ENCODE results near the gene NUTF2. TPM values are rescaled to one million over a fixed set of nuclear protein-coding genes. Genes with fewer than 3 reads are reported as not detected.

NUTF2 gene
- total and polyA plus RNA-seq, 4 donors, result 49.7 to 164 (median 101) TPM

DNA sequence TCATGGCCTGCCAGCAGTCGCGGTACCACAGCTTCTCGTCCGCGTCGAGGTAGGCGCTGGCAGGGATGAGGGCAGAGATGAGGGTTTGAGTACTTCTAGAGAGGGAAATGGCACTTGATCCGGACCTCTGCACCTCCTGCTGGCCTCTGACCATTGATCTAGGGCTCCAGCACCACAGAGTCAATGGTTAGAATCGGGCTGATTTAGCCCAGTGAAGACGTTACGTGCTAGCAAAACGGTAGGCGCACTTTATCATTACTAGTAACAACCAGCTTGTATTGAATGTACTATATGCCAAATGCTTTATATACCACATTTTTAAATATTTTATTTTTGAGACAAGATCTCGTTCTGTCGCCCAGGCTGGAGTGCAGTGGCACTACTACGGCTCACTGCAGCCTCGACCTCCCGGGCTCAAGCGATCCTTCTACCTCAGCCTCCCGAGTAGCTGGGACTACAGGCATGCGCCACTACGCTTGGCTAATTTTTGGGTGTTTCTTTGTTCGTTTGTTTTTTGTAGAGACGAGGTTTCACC, 39.5 kb upstream of the NUTF2 start:
- no peaks in the 10 kb centered on the region for H3K27me3 ChIP-seq (ENCODE audit: control insufficient read depth in 3 of 3, insufficient read depth in 3 of 3, low read length in 2 of 3)
- H3K9me3 ChIP-seq (ENCODE audit: control insufficient read depth in 4 of 4, insufficient read depth in 3 of 4, low read length in 3 of 4), result no peaks in the 10 kb centered on the region
- H3K27ac ChIP-seq (ENCODE audit: low read depth in 1 of 2, low read length in 1 of 2), result peak overlapping the region; percentile 83 to 84
- peak overlapping the region in 1 of 2 donors; percentile 77 for H3K9ac ChIP-seq (ENCODE audit: insufficient read depth in 1 of 2, low read length in 2 of 2)
- H3K4me3 ChIP-seq, result peak overlapping the region; percentile 60
- H3K36me3 ChIP-seq (ENCODE audit: control insufficient read depth in 4 of 4, insufficient read depth in 4 of 4, low read length in 4 of 4), result peaks cover 0 to 5% (median 0%) of the 10 kb centered on the region in 4 donors
- TF ChIP-seq, protein P1, sequence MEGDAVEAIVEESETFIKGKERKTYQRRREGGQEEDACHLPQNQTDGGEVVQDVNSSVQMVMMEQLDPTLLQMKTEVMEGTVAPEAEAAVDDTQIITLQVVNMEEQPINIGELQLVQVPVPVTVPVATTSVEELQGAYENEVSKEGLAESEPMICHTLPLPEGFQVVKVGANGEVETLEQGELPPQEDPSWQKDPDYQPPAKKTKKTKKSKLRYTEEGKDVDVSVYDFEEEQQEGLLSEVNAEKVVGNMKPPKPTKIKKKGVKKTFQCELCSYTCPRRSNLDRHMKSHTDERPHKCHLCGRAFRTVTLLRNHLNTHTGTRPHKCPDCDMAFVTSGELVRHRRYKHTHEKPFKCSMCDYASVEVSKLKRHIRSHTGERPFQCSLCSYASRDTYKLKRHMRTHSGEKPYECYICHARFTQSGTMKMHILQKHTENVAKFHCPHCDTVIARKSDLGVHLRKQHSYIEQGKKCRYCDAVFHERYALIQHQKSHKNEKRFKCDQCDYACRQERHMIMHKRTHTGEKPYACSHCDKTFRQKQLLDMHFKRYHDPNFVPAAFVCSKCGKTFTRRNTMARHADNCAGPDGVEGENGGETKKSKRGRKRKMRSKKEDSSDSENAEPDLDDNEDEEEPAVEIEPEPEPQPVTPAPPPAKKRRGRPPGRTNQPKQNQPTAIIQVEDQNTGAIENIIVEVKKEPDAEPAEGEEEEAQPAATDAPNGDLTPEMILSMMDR (IDR thresholded peaks at IDR 0.05; ENCODE audit: control extremely low read depth, extremely low read depth), result no peak
- ATAC-seq (ENCODE audit: insufficient read depth, low FRiP score), result no peak
- no peak for DNase-seq
- WGBS, 2 donors, result 33 to 34% methylated on average over 24 of the region's 24 CpGs
- H3K4me1 ChIP-seq (ENCODE audit: control insufficient read depth in 5 of 5, insufficient read depth in 5 of 5, low read length in 5 of 5), result peaks cover 6 to 16% (median 9%) of the 10 kb centered on the region in 5 donors

DNA sequence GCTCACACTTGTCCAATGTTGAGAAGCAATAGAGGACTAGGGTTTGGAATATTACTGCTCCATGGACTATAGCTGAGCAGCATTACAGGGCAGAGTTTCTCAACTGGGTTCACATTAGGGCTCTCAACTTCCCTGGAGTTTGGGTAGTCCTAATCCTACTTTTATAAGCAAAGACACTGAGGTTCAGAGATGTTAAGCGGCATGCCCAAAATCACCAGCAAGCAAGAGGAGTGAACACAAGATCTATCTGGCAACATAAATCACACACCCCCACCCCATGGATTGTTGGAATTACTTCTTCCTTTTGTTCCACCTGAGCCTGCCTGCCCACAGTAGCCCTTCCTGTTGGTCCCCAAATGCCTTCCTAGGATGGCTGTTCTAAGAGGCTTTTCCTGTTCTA, 34.8 kb upstream of the NUTF2 start:
- H3K9ac ChIP-seq (ENCODE audit: insufficient read depth in 1 of 2, low read length in 2 of 2), result no peak overlapping the region
- peaks cover 0 to 5% (median 2%) of the 10 kb centered on the region in 5 donors for H3K4me1 ChIP-seq (ENCODE audit: control insufficient read depth in 5 of 5, insufficient read depth in 5 of 5, low read length in 5 of 5)
- H3K4me3 ChIP-seq, result no peak overlapping the region
- no peaks in the 10 kb centered on the region for H3K9me3 ChIP-seq (ENCODE audit: control insufficient read depth in 4 of 4, insufficient read depth in 3 of 4, low read length in 3 of 4)
- no peak for DNase-seq
- H3K36me3 ChIP-seq (ENCODE audit: control insufficient read depth in 4 of 4, insufficient read depth in 4 of 4, low read length in 4 of 4), result no peaks in the 10 kb centered on the region
- H3K27ac ChIP-seq (ENCODE audit: low read depth in 1 of 2, low read length in 1 of 2), result no peak overlapping the region
- WGBS, 2 donors, result 97 to 100% methylated on average over 1 of the region's 1 CpG
- no peaks in the 10 kb centered on the region for H3K27me3 ChIP-seq (ENCODE audit: control insufficient read depth in 3 of 3, insufficient read depth in 3 of 3, low read length in 2 of 3)
- TF ChIP-seq, protein P1 (IDR thresholded peaks at IDR 0.05; ENCODE audit: control extremely low read depth, extremely low read depth), result no peak
- no peak for ATAC-seq (ENCODE audit: insufficient read depth, low FRiP score)

GRCh38 chr16:67814567-67814966, 32.2 kb upstream of the NUTF2 start:
- no peak for DNase-seq
- no peaks in the 10 kb centered on the region for H3K4me1 ChIP-seq (ENCODE audit: control insufficient read depth in 5 of 5, insufficient read depth in 5 of 5, low read length in 5 of 5)
- no peaks in the 10 kb centered on the region for H3K27me3 ChIP-seq (ENCODE audit: control insufficient read depth in 3 of 3, insufficient read depth in 3 of 3, low read length in 2 of 3)
- H3K9me3 ChIP-seq (ENCODE audit: control insufficient read depth in 4 of 4, insufficient read depth in 3 of 4, low read length in 3 of 4), result no peaks in the 10 kb centered on the region
- whole genome bisulfite sequencing, 2 donors, result 90 to 93% methylated on average over 8 of the region's 8 CpGs
- no peak overlapping the region for H3K9ac ChIP-seq (ENCODE audit: insufficient read depth in 1 of 2, low read length in 2 of 2)
- TF ChIP-seq, protein P1 (IDR thresholded peaks at IDR 0.05; ENCODE audit: control extremely low read depth, extremely low read depth), result no peak
- no peak overlapping the region for H3K4me3 ChIP-seq
- no peak overlapping the region for H3K27ac ChIP-seq (ENCODE audit: low read depth in 1 of 2, low read length in 1 of 2)
- H3K36me3 ChIP-seq (ENCODE audit: control insufficient read depth in 4 of 4, insufficient read depth in 4 of 4, low read length in 4 of 4), result no peaks in the 10 kb centered on the region
- no peak for ATAC-seq (ENCODE audit: insufficient read depth, low FRiP score)

All from lung (tissue), 12 donors.